ENCODE data around the gene CENPS.
"Not testable (repeated sequence)": the region's sequence is repeated elsewhere in the genome, so short reads cannot be mapped to it uniquely, and the experiment has no call there.

Gene CENPS

DNA sequence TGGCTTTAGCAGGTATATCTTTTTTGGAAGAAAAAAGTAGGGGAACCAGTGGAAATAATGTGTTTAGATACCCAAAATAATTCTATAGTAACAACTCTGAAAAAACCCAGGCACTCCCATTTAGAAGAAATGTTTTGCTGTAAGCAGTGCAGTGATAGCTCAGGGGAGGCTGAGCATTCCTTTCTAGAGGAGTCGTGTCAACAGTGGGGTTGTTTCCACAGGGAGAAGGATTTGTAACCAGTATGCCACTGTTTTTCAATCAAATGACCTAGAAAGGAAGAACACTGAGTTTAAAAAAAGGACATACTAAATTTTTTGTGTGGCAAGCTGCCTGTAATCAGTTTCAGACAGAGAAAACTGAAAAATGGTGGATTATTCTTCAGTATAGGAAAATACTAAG lies 29.0 kb upstream of the CENPS start:
- 0 out of 2 replicates have a peak overlapping the region, but pooled peaks have one; percentile 75 for H3K4me3 ChIP-seq (ENCODE audit: low read depth, low read length)
- TF ChIP-seq, protein P1, sequence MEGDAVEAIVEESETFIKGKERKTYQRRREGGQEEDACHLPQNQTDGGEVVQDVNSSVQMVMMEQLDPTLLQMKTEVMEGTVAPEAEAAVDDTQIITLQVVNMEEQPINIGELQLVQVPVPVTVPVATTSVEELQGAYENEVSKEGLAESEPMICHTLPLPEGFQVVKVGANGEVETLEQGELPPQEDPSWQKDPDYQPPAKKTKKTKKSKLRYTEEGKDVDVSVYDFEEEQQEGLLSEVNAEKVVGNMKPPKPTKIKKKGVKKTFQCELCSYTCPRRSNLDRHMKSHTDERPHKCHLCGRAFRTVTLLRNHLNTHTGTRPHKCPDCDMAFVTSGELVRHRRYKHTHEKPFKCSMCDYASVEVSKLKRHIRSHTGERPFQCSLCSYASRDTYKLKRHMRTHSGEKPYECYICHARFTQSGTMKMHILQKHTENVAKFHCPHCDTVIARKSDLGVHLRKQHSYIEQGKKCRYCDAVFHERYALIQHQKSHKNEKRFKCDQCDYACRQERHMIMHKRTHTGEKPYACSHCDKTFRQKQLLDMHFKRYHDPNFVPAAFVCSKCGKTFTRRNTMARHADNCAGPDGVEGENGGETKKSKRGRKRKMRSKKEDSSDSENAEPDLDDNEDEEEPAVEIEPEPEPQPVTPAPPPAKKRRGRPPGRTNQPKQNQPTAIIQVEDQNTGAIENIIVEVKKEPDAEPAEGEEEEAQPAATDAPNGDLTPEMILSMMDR (IDR thresholded peaks at IDR 0.05; ENCODE audit: low read depth, low read length): no peak

DNA sequence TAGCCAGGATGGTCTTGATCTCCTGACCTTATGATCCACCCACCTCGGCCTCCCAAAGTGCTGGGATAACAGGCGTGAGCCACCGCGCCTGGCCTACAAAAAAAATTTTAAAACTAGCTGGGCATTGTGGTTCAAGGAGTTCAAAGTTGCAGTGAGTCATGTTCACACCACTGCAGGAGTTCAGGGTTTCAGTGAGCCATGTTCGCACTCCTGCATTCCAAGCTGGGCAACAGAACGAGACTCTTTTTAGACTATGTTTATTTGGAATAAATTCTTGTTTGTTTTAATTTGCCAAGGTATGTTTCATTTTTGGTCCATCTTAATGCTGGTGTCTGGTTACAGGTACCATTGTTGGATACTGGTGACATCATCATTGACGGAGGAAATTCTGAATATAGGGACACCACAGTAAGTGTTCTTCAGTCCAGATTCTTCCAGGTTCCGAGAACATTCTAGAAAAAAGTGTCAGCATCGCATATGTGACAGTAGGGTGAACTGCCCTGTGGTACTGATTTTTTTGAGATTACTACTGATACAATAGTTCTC lies 27.4 kb upstream of the CENPS start:
- TF ChIP-seq, protein P1 (IDR thresholded peaks at IDR 0.05; ENCODE audit: low read depth, low read length): no peak
- H3K4me3 ChIP-seq (ENCODE audit: low read depth, low read length): no peak overlapping the region

DNA sequence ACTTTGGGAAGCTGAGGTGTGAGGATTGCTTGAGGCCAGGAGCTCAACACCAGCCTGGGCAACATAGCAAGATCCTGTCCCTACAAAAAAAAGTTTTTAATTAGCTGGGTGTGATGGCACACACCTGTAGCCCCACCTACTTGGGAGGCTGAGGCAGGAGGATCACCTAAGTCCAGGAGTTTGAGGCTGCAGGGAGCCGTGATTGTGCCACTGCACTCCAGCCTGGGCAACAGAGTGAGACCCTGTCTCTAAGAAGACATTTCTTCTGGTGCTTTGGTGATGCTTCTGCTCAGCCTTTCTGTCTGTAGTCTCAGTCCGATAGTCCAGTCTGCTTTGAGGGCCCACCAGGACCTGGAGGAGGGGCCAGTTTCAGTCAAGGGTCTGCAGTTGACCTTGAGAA lies 23.0 kb upstream of the CENPS start:
- H3K4me3 ChIP-seq (ENCODE audit: low read depth, low read length): no peak overlapping the region
- TF ChIP-seq, protein P1 (IDR thresholded peaks at IDR 0.05; ENCODE audit: low read depth, low read length): no peak

DNA sequence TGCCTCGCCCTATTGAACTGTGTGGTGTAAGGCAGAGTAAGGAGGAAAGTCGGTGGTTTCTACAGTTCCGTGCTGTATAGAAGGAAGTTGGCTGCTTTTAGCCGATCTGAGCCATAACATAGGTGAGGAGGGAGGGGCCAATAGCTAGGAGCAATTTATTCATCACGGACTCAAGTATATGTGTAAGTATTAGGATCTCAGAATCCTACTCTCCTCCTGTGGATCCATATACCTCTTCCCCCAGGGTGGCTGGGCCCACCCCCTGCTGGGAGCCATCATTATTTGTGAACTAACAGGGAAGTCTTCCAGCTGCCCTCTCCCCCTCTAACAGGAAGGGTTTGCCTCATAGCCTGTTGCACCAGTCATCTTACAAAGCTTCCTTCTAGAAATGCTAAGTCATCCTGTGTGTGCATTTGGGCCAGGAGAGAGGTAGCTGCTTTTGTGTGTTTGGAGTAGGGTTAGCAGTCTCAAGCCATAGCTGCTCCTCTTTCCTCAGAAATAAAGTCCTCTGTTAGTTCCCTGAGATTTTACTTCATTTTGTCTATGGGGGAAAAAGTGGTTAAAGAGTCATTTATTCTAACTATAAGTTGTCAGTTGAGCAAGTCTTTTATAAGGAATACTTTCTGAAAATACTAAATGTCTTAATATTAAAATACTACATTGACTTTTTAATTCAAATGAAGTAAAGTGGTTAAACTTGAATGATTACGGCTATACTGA lies 14.9 kb upstream of the CENPS start:
- no peak overlapping the region for H3K4me3 ChIP-seq (ENCODE audit: low read depth, low read length)
- TF ChIP-seq, protein P1 (IDR thresholded peaks at IDR 0.05; ENCODE audit: low read depth, low read length): no peak

DNA sequence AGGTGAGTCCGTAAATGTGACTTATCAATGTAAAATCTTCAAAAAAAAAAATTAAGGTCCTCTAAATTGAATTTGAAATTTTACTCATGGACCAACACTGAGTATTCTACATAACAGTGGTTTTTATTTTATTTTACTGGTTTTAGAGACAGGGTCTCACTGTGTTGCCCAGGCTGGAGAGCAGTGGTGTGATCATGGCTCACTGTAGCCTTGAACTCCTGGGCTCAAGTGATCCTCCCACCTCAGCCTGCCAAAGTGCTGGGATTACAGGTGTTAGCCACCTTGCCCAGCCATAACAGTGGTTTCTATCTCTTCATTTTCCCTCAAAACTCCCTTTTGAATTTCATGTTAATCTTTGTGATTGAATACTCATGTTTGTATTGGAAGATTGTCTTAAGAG lies 14.3 kb upstream of the CENPS start:
- not testable (repeated sequence) for H3K4me3 ChIP-seq (ENCODE audit: low read depth, low read length)

DNA sequence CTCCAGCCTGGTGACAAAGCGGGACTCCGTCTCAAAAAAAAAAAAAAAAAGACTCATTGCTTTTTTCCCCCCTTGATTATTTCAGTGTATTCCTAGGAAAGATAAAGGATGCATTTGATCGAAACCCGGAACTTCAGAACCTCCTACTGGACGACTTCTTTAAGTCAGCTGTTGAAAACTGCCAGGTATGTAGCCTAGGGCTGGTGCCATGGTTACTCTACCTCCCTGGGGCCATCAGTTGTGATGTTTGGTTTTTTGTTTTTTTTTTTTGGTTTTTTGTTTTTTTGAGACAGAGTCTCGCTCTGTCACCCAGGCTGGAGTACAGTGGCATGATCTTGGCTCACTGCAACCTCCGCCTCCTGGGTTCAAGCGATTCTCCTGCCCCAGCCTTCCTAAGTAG lies 11.5 kb upstream of the CENPS start:
- H3K4me3 ChIP-seq (ENCODE audit: low read depth, low read length): not testable (repeated sequence)

DNA sequence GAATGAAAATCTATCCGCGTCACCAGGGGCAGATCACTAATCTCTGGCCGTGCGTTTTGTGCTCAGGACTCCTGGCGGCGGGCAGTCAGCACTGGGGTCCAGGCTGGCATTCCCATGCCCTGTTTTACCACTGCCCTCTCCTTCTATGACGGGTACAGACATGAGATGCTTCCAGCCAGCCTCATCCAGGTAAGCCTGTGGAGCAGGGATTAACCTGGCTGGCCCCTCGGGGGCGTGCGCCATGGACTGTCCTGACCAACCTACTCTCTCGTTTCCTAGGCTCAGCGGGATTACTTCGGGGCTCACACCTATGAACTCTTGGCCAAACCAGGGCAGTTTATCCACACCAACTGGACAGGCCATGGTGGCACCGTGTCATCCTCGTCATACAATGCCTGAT lies 10.9 kb upstream of the CENPS start:
- H3K4me3 ChIP-seq (ENCODE audit: low read depth, low read length): no peak overlapping the region
- TF ChIP-seq, protein P1 (IDR thresholded peaks at IDR 0.05; ENCODE audit: low read depth, low read length): no peak

DNA sequence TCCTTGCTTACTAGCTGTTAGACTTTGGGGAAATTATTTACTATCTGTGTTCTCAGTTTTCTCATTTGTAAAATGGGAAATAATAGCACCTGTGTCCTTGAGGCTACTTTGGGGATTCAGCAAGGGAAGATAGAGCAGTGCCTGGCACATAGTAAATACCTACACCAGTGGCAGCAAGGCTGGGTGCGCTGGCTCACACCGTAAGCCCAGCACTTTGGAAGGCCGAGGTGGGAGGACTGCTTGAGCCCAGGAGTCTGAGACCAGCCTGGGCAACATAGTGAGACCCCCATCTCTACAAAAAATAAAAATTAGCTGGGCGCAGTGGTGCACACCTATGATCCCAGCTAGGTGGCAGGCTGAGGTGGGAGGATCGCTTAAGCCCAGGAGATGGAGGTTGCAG lies 8.6 kb upstream of the CENPS start:
- H3K4me3 ChIP-seq (ENCODE audit: low read depth, low read length): no peak overlapping the region
- TF ChIP-seq, protein P1 (IDR thresholded peaks at IDR 0.05; ENCODE audit: low read depth, low read length): no peak
